Central memory CD8-positive, alpha-beta T cell (primary cell): Measurements from ENCODE around the gene TSHZ2.
"Not testable (repeated sequence)": the region's sequence is repeated elsewhere in the genome, so short reads cannot be mapped to it uniquely, and the experiment has no call there.

ENCODE experiments used
- ATAC-seq: fragments of 150-1000 bp; cut with Tn5 transposase; replicated peaks from 2 replicates; pipeline ENCODE4 v1.10.0; 2022; ENCODE audit warnings: mild to moderate bottlenecking, moderate FRiP score, moderate number of reproducible peaks; ENCODE audit not compliant: poor library complexity, severe bottlenecking; ENCODE audit errors: extremely low read depth
- DNase-seq, 2 donors: peaks; one replicate each; pipeline ENCODE4 v3.0.0; 2021; ENCODE audit warnings: low spot score in 2 of 2
- H3K27ac Mint-ChIP-seq: one replicate; pipeline ENCODE4 v1.8.0; 2022; ENCODE audit warnings: low read depth, mild to moderate bottlenecking, moderate library complexity, mixed read lengths
- H3K27me3 Mint-ChIP-seq: one replicate; pipeline ENCODE4 v1.8.0; 2022; ENCODE audit warnings: mixed read lengths
- H3K36me3 Mint-ChIP-seq: one replicate; pipeline ENCODE4 v1.8.0; 2022; ENCODE audit warnings: mild to moderate bottlenecking, moderate library complexity, mixed read lengths; ENCODE audit not compliant: insufficient read depth
- H3K4me1 Mint-ChIP-seq: one replicate; pipeline ENCODE4 v1.8.0; 2022; ENCODE audit warnings: mixed read lengths
- H3K4me3 Mint-ChIP-seq: one replicate; pipeline ENCODE4 v1.8.0; 2022; ENCODE audit warnings: mild to moderate bottlenecking, moderate library complexity, mixed read lengths
- H3K9me3 Mint-ChIP-seq: one replicate; pipeline ENCODE4 v1.8.0; 2022; ENCODE audit warnings: mixed read lengths

Gene TSHZ2

GRCh38 chr20:53500651-53501050 lies 528.5 kb downstream of the TSHZ2 start:
- H3K27ac Mint-ChIP-seq = no peak overlapping the region
- DNase-seq (no peak), ATAC-seq (no peak)
- H3K36me3 Mint-ChIP-seq = no peaks in the 10 kb centered on the region
- H3K9me3 Mint-ChIP-seq = no peaks in the 10 kb centered on the region
- H3K27me3 Mint-ChIP-seq = peaks cover 46% of the 10 kb centered on the region
- H3K4me1 Mint-ChIP-seq = no peaks in the 10 kb centered on the region
- no peak overlapping the region for H3K4me3 Mint-ChIP-seq

- DNase-seq (no peak), ATAC-seq (no peak)
- Mint-ChIP-seq H3K4me1 (no peaks in the 10 kb centered on the region), H3K27ac (no peak overlapping the region), H3K36me3 (no peaks in the 10 kb centered on the region), H3K9me3 (no peaks in the 10 kb centered on the region), H3K4me3 (no peak overlapping the region), H3K27me3 (peaks cover 26% of the 10 kb centered on the region)
Observed at GRCh38 chr20:53502820-53503219, 530.7 kb downstream of the TSHZ2 start.

- peaks cover 19% of the 10 kb centered on the region for H3K27me3 Mint-ChIP-seq
- no peak for ATAC-seq
- H3K27ac Mint-ChIP-seq = no peak overlapping the region
- H3K36me3 Mint-ChIP-seq = no peaks in the 10 kb centered on the region
- no peak for DNase-seq
- H3K4me1 Mint-ChIP-seq = no peaks in the 10 kb centered on the region
- H3K4me3 Mint-ChIP-seq = no peak overlapping the region
- H3K9me3 Mint-ChIP-seq = no peaks in the 10 kb centered on the region
Observed at GRCh38 chr20:53503517-53503919, 531.4 kb downstream of the TSHZ2 start.

GRCh38 chr20:53504106-53504505 lies 531.9 kb downstream of the TSHZ2 start:
- peaks cover 16% of the 10 kb centered on the region for H3K27me3 Mint-ChIP-seq
- H3K9me3 Mint-ChIP-seq, H3K36me3 Mint-ChIP-seq, H3K27ac Mint-ChIP-seq, DNase-seq, ATAC-seq, H3K4me3 Mint-ChIP-seq, H3K4me1 Mint-ChIP-seq: not testable (repeated sequence)

- H3K4me3 Mint-ChIP-seq = no peak overlapping the region
- ATAC-seq = no peak
- no peak overlapping the region for H3K27ac Mint-ChIP-seq
- no peaks in the 10 kb centered on the region for H3K36me3 Mint-ChIP-seq
- no peaks in the 10 kb centered on the region for H3K9me3 Mint-ChIP-seq
- H3K4me1 Mint-ChIP-seq = no peaks in the 10 kb centered on the region
- DNase-seq = no peak
- H3K27me3 Mint-ChIP-seq = no peaks in the 10 kb centered on the region
Observed at GRCh38 chr20:53510262-53510661, 538.1 kb downstream of the TSHZ2 start.

GRCh38 chr20:53510704-53511103 lies 538.5 kb downstream of the TSHZ2 start:
- H3K9me3 Mint-ChIP-seq = no peaks in the 10 kb centered on the region
- H3K4me1 Mint-ChIP-seq = no peaks in the 10 kb centered on the region
- H3K36me3 Mint-ChIP-seq = no peaks in the 10 kb centered on the region
- no peak overlapping the region for H3K4me3 Mint-ChIP-seq
- DNase-seq (no peak), ATAC-seq (no peak)
- H3K27ac Mint-ChIP-seq = no peak overlapping the region
- no peaks in the 10 kb centered on the region for H3K27me3 Mint-ChIP-seq

GRCh38 chr20:53512076-53512475 lies 539.9 kb downstream of the TSHZ2 start:
- H3K9me3 Mint-ChIP-seq = no peaks in the 10 kb centered on the region
- H3K27ac Mint-ChIP-seq = no peak overlapping the region
- H3K4me1 Mint-ChIP-seq = no peaks in the 10 kb centered on the region
- ATAC-seq = no peak
- H3K4me3 Mint-ChIP-seq = no peak overlapping the region
- no peak for DNase-seq
- H3K27me3 Mint-ChIP-seq = peaks cover 4% of the 10 kb centered on the region
- H3K36me3 Mint-ChIP-seq = no peaks in the 10 kb centered on the region

GRCh38 chr20:53513168-53513488 lies 541.0 kb downstream of the TSHZ2 start:
- Mint-ChIP-seq H3K9me3 (no peaks in the 10 kb centered on the region), H3K27me3 (peaks cover 12% of the 10 kb centered on the region), H3K4me3 (no peak overlapping the region), H3K36me3 (no peaks in the 10 kb centered on the region), H3K27ac (no peak overlapping the region), H3K4me1 (no peaks in the 10 kb centered on the region)
- no peak for DNase-seq
- ATAC-seq = no peak

GRCh38 chr20:53513489-53514298 lies 541.5 kb downstream of the TSHZ2 start:
- no peak for DNase-seq
- no peak overlapping the region for H3K4me3 Mint-ChIP-seq
- no peak for ATAC-seq
- no peaks in the 10 kb centered on the region for H3K4me1 Mint-ChIP-seq
- no peaks in the 10 kb centered on the region for H3K9me3 Mint-ChIP-seq
- H3K27ac Mint-ChIP-seq = no peak overlapping the region
- H3K36me3 Mint-ChIP-seq = no peaks in the 10 kb centered on the region
- H3K27me3 Mint-ChIP-seq = peaks cover 12% of the 10 kb centered on the region

- Mint-ChIP-seq H3K36me3 (no peaks in the 10 kb centered on the region), H3K4me1 (no peaks in the 10 kb centered on the region), H3K27ac (no peak overlapping the region), H3K4me3 (no peak overlapping the region), H3K27me3 (peaks cover 12% of the 10 kb centered on the region), H3K9me3 (no peaks in the 10 kb centered on the region)
- ATAC-seq (no peak), DNase-seq (no peak)
Observed at GRCh38 chr20:53515749-53516148, 543.6 kb downstream of the TSHZ2 start.

- Mint-ChIP-seq H3K27ac (no peak overlapping the region), H3K4me3 (no peak overlapping the region), H3K4me1 (no peaks in the 10 kb centered on the region), H3K27me3 (peaks cover 12% of the 10 kb centered on the region), H3K9me3 (no peaks in the 10 kb centered on the region), H3K36me3 (no peaks in the 10 kb centered on the region)
- DNase-seq (no peak), ATAC-seq (no peak)
Observed at GRCh38 chr20:53517146-53517545, 545.0 kb downstream of the TSHZ2 start.

- not testable (repeated sequence) for ATAC-seq, DNase-seq, H3K4me3 Mint-ChIP-seq, H3K27ac Mint-ChIP-seq, H3K9me3 Mint-ChIP-seq, H3K36me3 Mint-ChIP-seq, H3K4me1 Mint-ChIP-seq
- peaks cover 12% of the 10 kb centered on the region for H3K27me3 Mint-ChIP-seq
Observed at GRCh38 chr20:53521421-53521820, 549.3 kb downstream of the TSHZ2 start.

GRCh38 chr20:53522026-53522425 lies 549.9 kb downstream of the TSHZ2 start:
- no peak for ATAC-seq
- H3K27me3 Mint-ChIP-seq = peaks cover 9% of the 10 kb centered on the region
- H3K4me1 Mint-ChIP-seq = no peaks in the 10 kb centered on the region
- H3K9me3 Mint-ChIP-seq = no peaks in the 10 kb centered on the region
- no peak overlapping the region for H3K27ac Mint-ChIP-seq
- no peaks in the 10 kb centered on the region for H3K36me3 Mint-ChIP-seq
- H3K4me3 Mint-ChIP-seq = no peak overlapping the region
- DNase-seq = no peak
